Measurements from ENCODE around the gene DRC7. TPM values are rescaled to one million over a fixed set of nuclear protein-coding genes. Genes with fewer than 3 reads are reported as not detected.
"Not testable (repeated sequence)": the region's sequence is repeated elsewhere in the genome, so short reads cannot be mapped to it uniquely, and the experiment has no call there.

DRC7 gene
- total RNA-seq, 4 donors from 2014 or later = 0.22 to 7.1 TPM; not detected in 2

- no peak for DNase-seq
- H3K27me3 ChIP-seq = no peaks in the 10 kb centered on the region
- TF ChIP-seq POLR2A (IDR thresholded peaks at IDR 0.05) (no peak), CTCF (IDR thresholded peaks at IDR 0.05) (no peak)
- intact Hi-C loops (cut with DNase I) = no loop called here
- no peak overlapping the region for H3K4me3 ChIP-seq (replicated peaks in 1 of 3)
- H3K27ac ChIP-seq = no peak overlapping the region
- WGBS, 2 donors = 94 to 98% methylated on average over 3 of the region's 3 CpGs
- peaks cover 0 to 3% of the 10 kb centered on the region in 2 donors for H3K4me1 ChIP-seq
- no peaks in the 10 kb centered on the region for H3K9me3 ChIP-seq
- H3K36me3 ChIP-seq = no peaks in the 10 kb centered on the region
Observed at GRCh38 chr16:57709663-57710062, 15.1 kb downstream of the DRC7 start.

- no peaks in the 10 kb centered on the region for H3K4me1 ChIP-seq
- no peak overlapping the region for H3K27ac ChIP-seq
- no peaks in the 10 kb centered on the region for H3K27me3 ChIP-seq
- H3K4me3 ChIP-seq (replicated peaks in 1 of 3) = no peak overlapping the region
- DNase-seq = no peak
- intact Hi-C loops (cut with DNase I) = no loop called here
- TF ChIP-seq CTCF (IDR thresholded peaks at IDR 0.05) (no peak), POLR2A (IDR thresholded peaks at IDR 0.05) (no peak)
- no peaks in the 10 kb centered on the region for H3K9me3 ChIP-seq
- WGBS, 2 donors = 87% methylated on average over 5 of the region's 5 CpGs
- H3K36me3 ChIP-seq = no peaks in the 10 kb centered on the region
Observed at GRCh38 chr16:57711346-57711745, 16.7 kb downstream of the DRC7 start.

GRCh38 chr16:57711993-57712392 is 17.4 kb downstream of the DRC7 start:
- TF ChIP-seq POLR2A (IDR thresholded peaks at IDR 0.05) (no peak), CTCF (IDR thresholded peaks at IDR 0.05) (no peak)
- H3K4me3 ChIP-seq (replicated peaks in 1 of 3) = no peak overlapping the region
- H3K27me3 ChIP-seq = no peaks in the 10 kb centered on the region
- no peaks in the 10 kb centered on the region for H3K9me3 ChIP-seq
- no peak for DNase-seq
- no peak overlapping the region for H3K27ac ChIP-seq
- no peaks in the 10 kb centered on the region for H3K36me3 ChIP-seq
- WGBS, 2 donors = 93 to 94% methylated on average over 3 of the region's 3 CpGs
- H3K4me1 ChIP-seq = no peaks in the 10 kb centered on the region
- intact Hi-C loops (cut with DNase I) = no loop called here

GRCh38 chr16:57712569-57712968 is 18.0 kb downstream of the DRC7 start:
- H3K27ac ChIP-seq; intact Hi-C loops (cut with DNase I); H3K36me3 ChIP-seq; DNase-seq; H3K4me1 ChIP-seq; H3K4me3 ChIP-seq (replicated peaks in 1 of 3); H3K9me3 ChIP-seq; H3K27me3 ChIP-seq: not testable (repeated sequence)
- 84 to 85% methylated on average over 6 of the region's 6 CpGs for WGBS, 2 donors

GRCh38 chr16:57713596-57713995 is 19.0 kb downstream of the DRC7 start:
- Histone ChIP-seq H3K4me1 (no peaks in the 10 kb centered on the region), H3K4me3 (replicated peaks in 1 of 3) (no peak overlapping the region), H3K27ac (no peak overlapping the region), H3K9me3 (no peaks in the 10 kb centered on the region), H3K36me3 (no peaks in the 10 kb centered on the region), H3K27me3 (no peaks in the 10 kb centered on the region)
- no peak for TF ChIP-seq POLR2A (IDR thresholded peaks at IDR 0.05)
- TF ChIP-seq CTCF (IDR thresholded peaks at IDR 0.05) = no peak
- WGBS, 2 donors = 93 to 96% methylated on average over 8 of the region's 8 CpGs
- no peak for DNase-seq
- intact Hi-C loops (cut with DNase I) = no loop called here

- H3K27ac ChIP-seq = no peak overlapping the region
- no peaks in the 10 kb centered on the region for H3K9me3 ChIP-seq
- DNase-seq = no peak
- 94 to 98% methylated on average over 6 of the region's 6 CpGs for WGBS, 2 donors
- no peak for TF ChIP-seq POLR2A (IDR thresholded peaks at IDR 0.05)
- no peak for TF ChIP-seq CTCF (IDR thresholded peaks at IDR 0.05)
- intact Hi-C loops (cut with DNase I) = no loop called here
- H3K36me3 ChIP-seq = no peaks in the 10 kb centered on the region
- H3K4me1 ChIP-seq = no peaks in the 10 kb centered on the region
- H3K4me3 ChIP-seq (replicated peaks in 1 of 3) = no peak overlapping the region
- no peaks in the 10 kb centered on the region for H3K27me3 ChIP-seq
Observed at GRCh38 chr16:57714047-57714446, 19.4 kb downstream of the DRC7 start.

Measured in thyroid gland (tissue), 4 donors.